IPS DF 19.7 (cell line): Measurements from ENCODE around the gene TMEM11.
"Not testable (repeated sequence)": the region's sequence is repeated elsewhere in the genome, so short reads cannot be mapped to it uniquely, and the experiment has no call there.

Experiments used
- DNase-seq: peaks from one replicate; pipeline ENCODE4 v3.0.0-alpha.2; 2013; ENCODE audit warnings: low read depth, low spot score

The TMEM11 gene

DNA sequence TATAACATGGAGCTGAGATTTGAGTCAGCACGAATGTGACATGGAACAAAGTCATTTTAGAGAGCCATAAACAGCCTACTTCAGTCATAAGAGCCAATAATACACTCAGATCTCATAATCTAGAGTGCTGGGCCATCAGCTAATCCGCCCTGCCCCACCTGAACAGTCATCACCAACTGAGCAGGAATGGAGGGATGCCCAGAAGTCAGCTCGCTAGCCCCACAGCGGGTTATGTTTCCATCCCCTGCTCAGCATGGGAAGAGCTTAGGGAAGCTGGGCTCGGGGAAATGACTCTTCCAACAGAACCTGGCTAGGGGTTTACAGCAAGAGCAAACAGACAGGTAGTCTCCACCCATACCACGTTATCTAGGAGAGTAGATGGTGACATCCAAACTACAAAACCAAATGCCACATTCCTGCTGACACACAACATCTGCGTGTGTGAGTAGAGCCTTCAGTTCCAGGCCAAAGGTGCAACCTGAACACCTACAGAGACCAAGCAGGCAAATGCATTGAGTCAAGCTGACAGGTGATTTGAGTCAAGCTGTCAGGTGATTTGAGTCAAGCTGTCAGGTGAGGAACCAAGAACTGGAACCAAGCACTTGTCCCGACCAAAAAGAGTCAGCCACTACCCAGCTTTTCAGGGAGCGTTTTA is 2.0 kb downstream of the TMEM11 start:
- no peak for DNase-seq

DNA sequence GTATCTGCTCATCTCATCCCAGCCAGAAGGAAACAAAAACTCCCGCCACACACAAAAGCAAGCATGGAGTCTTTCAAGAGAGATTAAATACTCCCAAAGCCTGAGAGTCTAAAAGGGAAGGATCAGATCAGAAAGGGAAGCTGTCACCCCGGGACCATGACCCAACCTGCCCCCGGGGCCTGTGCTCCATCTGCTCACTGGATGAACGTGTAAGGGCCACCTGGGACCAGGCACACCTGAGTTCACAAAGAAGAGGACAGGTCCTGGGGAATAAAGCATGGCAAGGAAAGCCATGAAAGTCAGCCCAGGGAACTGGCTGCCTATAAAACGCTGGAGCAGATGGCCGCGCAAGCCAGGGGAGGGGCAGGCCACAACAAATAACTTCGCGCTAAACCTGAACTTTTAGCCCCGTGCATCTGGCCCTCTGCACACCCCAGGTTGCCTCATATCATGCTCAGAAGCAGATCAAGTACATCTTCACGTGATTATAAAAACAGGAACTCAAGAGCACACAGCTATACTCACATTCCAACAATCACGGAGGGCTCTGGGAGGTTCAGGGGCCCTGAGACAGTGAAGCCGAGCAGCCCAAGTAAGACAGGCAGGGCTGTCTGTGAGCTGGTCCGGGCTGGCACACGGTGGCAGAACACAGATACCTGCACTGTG is 3.4 kb downstream of the TMEM11 start:
- DNase-seq, result no peak

DNA sequence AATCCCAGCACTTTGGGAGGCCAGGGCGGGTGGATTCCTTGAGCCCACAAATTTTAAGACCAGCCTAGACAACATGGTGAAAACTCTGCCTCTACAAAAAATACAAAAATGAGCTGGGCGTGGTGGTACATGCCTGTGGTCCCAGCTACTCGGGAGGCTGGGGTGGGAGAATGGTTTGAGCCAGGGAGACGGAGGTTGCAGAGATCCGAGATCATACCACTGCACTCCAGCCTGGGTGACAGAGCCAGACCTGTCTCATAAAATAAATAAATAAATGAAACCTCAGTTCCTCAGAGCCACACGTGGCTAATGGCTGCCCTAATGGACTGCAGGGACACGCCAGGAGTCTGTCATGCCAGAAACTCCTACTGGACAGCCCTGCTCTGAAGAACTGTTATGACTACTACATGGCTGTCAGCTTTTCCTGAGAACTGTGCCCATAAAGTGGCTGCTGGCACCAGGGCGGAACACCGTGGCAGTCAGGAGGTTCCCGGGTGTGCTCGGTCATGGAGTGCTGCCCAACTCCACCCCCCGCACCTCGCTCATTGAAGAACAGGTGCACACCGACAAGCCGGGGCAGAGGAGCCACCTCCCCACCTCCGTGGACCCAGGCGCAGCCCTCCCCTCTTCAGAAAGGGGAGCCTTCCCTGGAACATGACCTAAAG is 4.3 kb downstream of the TMEM11 start:
- no peak for DNase-seq

DNA sequence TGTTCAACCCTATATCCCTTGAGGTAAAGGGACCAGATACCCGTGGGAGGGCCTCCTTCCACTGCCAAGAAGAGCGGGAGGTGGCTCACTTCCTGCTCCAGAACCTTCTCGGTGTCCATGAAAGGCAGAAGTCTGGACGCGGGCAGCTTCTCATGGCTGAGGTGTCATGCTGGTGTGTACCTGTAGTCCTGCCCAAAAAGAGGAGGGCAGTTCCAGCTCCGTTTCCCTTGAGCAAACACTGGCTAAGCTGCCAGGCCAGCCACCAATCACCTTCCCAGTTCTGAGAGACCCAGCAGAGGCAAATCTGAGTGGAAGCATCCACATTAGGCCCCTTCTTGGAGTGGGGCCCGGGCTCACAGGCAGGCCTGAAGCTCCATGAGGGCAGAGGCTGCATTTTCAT is 5.6 kb downstream of the TMEM11 start:
- no peak for DNase-seq

DNA sequence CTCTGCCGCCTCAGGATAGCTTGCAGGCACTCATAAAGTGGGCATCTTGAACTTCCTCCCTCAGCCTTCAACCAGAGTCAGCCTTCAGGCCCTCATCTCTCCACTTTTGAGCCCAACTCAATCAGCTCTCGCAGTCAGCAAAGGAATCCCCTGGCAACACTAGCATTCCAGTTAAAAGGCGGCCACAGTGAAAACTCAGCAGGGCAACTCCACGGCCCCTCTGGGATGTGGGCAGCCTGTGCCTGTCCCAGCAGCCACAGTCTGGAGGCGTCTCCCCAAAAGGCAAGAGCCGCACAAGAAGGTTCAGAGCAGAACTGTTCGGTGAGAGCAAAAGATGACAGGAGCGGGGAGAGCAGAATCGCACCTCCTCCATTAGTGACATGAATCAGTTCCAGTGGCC is 9.0 kb downstream of the TMEM11 start:
- no peak for DNase-seq

DNA sequence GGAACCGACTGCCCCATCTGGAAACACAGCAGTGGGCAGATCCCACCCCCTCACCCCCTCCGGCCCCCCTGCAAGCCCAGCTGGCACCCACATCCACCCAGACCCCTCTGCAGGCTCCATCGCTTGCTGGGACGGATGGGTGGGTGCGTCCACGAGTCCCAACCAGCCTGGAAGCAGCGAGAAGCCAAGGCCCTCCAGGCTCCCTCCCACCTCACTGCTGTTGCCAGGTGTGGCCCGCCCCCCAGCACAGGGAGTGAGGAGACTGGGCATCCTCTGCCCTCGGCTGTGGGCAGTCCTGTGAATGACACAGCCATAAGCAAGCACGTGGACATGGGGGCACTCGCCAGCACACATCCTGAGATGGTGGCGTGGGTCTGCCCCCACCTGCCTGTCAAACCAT is 11.4 kb downstream of the TMEM11 start:
- no peak for DNase-seq

DNA sequence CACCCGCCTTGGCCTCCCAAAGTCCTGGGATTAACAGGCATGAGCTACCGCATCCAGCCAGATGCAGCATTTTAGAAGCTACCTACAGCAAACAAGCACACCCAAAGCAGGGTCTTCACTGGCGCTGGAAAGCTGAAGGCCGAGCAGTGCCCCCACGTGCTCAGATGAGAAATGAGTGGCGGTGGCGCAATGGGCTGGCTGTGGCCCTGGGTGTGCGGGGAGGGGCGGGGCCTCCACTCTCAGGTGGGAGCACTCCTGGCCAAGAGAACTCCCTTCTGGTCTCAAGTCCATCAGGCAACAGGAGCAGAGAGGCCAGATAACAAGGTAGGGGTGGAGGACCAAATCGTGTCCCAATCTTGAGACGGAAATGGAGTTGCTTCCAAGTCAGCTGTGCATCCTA is 12.1 kb downstream of the TMEM11 start:
- no peak for DNase-seq

DNA sequence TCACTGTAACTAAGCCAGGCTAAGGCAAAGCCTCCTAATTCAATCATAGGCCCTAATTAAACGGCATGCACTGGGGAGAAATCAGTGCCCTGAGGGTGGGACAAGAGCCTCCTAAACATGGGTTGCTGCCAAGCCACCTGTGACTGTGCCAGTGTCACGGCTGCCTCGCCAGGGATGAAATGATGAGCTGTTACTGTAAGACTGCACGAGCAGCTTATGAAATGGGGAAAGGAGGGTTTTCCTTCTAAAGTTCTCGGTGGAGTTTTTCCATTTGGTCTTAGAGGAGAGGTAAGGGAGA is 12.7 kb downstream of the TMEM11 start:
- no peak for DNase-seq

DNA sequence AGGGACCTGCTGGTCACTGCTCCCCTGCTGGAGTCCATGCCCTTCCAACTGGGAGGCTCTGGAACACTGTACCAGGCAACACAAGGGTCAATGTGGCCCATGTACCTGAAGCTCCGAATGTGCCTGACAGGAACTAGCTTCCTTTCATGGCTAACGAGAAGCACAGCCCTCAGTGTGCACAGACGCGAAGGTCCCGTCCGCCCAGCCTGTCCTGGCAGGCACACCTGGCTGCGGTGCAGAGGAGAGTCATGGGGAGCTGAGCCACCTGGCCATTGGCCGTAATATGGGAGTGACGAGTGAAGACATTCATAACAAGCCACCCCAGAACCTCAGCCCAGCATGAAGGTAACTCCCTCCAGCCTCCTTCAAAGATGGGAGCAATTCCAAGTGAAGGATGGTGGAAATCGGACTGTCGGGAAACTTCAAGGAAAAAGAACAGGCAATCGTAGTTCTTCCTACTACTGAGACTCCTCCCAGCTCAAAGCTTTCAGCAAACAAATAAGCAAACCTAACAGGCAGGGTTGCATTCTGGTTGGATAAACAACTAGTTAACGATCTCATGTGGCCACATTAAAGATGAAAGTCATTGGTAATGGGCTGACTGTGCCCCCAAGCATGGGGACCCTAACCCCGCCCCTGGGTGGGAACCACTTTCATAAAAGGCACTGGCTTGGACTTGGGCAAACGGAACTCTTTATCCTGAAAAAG is 13.2 kb downstream of the TMEM11 start:
- DNase-seq, result no peak

DNA sequence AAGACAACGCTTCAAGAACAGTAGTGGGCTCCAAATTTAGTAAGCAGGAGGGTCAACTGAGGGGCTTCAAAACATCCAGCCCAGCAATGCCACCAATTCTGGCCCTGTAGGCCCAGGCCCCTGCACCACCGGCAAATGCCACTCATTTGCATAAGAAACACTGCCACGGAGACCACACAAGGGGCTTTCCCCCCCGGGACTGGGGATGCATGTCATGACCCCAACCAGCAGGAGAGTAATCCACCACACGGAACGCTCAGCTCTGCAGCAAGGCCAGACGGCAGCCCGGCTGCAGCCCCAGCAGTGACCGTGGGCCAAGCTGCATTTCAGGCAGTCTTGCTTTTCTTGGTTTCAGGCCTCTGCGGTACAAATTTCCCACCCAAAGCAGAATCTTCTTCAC is 14.1 kb downstream of the TMEM11 start:
- DNase-seq, result no peak

DNA sequence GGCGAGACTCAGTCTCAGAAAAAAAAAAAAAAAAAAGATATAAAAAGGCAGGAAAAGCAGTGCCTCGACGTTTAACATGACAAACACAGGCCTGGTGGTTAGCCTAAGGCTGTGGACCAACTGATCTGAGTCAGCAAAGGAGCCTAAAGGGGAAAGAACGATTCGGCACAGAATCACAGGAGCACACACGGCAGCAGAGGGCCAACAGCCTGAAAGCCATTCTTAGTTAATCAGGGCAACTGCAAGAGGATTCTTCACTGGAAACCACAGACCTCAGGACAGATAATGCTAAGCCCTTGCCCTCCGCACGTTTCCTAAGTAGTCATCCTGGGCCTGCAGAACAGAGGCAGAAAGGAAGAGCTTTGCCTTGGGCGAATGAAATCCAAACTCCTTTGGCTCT is 14.7 kb downstream of the TMEM11 start:
- DNase-seq, result no peak

DNA sequence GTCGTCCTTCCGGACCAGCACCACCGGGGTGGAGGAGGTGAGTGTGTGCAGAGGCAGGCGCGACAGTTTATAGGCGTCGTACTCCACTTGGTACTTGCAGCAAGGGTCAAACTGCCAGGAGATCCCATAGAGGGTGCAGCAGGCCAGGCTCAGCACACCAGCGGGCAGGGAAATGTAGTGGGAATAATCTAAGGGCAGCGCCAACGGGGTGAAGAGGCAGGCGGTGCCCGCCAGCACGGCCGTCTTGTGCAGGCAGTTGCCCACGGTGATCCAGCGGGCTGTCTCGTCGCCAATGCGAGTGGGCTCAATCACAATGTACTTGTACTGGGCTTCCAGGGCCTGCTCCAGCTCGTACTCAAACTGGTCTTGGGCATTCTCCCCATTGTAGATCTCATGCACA is 15.6 kb downstream of the TMEM11 start:
- no peak for DNase-seq

DNA sequence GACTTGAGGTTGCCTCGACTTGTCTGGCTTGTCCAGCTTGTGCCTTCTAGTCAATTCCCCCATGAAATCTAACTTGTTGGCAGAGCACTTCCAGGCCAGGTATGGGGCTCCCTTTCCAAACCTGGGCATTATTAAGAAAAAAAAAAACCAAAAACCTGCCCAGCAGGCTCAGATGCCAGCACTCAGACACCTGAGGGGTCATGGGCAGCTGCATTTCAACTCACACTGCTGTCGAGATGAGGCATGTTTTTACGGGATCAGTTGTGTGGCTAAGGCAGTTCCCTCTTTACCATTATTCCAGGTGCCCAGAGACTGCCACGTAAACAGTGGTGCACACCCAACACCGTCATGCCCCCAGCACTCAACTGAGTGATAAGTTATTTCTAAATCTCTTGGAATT is 17.8 kb downstream of the TMEM11 start:
- no peak for DNase-seq

DNA sequence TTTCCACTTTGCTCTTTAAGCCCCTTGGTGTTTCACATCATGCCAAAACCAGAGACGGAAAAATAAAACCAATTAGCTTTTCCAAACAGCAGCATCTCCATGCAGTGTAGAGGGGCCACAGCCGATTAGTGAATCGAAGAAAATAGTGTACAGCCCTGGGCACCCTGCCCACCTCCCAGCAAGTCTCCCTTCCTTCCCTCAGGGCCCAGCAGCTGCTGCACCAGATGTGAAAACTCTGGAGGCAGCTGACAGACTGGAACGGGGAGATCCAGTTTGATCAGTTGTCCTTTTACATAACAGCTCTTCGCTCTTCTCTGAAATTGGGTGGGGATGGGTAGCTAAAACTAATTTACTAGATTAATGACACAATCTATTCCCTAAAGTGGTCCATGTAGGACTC is 19.3 kb downstream of the TMEM11 start:
- DNase-seq, result no peak

DNA sequence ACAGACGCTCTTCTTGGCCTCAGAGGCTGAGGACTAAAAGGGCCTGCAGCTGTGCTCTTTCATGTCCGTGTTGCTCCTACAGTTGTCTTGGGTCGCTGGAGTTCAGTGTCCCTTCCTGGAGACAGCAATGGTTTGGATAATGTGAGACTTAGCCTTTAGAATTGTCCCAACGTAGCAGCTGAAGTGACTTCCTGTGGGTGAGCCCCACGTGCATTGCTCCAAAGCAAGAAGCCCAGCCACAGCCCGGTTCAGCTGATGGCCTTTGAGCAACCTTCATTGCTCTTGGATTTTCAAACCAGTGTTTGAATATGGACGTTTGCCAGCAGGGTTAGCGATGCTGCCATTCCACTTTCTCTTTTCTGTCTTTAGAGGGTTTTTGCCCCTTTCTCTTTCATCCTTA is 19.7 kb downstream of the TMEM11 start:
- DNase-seq, result no peak

DNA sequence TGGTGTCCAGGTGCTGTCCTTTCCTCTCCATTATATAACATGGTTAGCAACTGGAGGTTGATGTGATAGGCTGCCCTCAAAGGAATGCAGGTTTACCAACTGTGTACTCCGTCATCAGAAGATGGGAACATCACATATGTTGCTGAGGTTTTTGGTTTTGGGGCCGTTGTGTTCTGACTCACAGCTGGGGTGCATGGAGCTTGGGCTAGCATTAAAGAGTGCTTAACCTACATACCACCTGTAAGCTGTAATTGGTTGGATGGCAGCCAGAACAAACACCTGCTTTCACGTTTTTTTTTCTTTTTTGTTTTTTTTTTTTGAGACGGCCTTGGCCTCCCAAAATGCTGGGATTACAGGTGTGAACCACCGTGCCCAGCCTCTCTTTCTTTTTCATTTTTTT is 20.9 kb downstream of the TMEM11 start:
- DNase-seq, result no peak

DNA sequence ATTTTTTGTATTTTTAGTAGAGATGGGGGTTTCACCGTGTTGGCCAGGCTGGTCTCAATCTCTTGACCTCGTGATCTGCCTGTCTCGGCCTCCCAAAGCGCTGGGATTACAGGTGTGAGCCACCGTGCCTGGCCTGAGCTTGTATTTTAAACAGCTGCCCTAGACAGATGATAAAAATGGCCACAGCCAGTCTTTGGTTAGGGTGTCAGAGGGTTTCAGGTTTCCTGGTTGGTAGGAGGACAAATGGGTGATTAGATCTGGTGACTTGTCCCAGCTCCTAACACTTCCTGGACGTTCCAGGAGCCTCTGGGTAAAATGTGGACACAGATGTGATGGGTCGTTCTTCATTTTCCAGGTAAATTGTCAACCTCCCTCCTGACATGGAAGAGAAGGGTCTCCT is 21.5 kb downstream of the TMEM11 start:
- not testable (repeated sequence) for DNase-seq

DNA sequence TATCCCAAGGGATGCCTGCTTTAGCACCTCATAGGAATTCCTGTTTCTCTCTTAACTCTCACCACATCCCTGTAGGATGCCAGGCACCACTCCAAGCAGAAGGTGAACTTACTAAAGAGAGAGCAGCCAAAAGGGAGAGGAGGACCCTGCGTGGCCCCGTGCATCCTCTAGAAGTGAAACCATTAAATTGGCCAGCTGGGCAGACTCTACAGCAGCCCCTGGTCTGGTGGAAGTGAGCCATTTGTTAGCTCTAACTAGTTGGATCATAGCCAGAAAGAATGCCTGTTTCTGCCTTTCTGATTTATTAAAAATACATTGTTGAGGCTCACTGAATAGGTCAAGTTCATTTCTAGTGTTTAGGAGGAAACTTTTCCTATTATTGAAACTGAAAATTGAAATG is 22.3 kb downstream of the TMEM11 start:
- no peak for DNase-seq

DNA sequence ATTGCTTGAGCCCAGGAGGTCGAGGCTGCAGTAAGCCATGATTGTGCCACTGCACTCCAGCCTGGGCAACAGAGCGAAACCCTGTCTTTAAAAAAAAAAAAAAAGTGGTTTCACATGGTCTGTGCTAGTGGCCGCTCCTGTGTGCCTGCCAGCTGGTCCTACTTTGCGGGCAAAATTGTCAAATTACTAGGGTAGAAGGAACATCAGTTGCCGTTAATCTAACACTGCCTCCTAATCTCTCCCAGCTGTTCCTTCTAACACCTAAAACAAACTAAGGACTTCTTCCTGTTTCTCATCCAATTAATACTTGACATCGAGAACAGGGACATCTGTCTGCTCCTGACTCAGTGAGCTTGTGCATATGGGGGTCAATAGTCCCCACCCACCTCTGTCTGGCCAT is 23.9 kb downstream of the TMEM11 start:
- DNase-seq, result no peak

DNA sequence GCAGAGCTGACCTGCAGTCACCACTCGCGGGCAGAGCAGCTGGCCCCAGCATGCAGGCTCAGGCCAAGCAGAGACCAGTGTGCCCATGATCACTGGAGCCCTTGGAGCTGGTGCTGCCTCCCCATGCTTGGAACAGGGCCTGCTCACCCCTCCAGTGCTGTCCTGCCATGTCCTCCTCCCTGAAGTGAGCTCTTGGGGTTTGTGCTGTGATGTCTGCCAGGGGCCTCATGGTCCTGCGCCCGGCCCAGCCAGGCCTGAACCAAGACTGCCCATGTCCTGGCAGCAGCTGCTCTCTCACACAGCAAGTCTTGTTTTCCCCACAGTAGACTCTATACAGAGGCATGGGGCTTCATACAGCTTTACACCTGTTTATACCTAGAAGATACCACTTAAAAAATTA is 24.6 kb downstream of the TMEM11 start:
- DNase-seq, result no peak

DNA sequence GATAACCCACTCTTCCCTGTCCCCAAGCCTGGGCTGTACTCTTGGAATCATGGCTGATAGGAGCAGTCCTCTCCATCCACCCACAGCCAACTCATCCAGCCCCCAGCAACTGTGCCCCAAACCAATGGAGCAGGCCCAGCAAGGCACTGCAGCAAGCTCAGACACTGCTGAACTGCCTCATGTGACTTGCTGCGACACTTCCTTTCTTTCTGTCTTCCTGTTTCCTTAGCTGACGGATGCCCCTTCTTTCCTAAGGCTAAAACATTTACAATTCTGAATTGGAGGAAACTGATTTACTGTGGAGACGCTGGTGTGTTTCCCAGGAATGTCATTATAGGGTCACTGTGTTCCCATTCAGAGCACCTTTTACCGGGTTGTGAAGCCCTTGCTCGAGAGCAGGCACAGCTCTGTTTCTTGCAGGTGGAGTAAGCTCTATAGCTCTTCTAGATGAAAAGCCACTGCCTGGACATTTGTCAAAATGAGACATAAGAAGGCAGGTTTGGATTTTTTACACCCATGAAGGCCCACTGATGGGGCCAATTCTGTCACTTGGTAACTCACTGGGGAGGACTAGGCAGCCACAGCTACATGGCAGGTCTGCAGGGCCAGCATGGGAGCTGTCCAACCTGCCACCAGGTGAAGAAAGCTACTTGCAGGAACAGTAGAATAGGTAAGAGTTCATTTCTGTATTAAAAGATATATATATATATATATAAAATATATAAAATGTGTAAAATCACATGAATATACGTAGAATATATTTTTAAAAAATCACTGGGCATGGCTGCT is 27.4 kb downstream of the TMEM11 start:
- DNase-seq, result no peak

DNA sequence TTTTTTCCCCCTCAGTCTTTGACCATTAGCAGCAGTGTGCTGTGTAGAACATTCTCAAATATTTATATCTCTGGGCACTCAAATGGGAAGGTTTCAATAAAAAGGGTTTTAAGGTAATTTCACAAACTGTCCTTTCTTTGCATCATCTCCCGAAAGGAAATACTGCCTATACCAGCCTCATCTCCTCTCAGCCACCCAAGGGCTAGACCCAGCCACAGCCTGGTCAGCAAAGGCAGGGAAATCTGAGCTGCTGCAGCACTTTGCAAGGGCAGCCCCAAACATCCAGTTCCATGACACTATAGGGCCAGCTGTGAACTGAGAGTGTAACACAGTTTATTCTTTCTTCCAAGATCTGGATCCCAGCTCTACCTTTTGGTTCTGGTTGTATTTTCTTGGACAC is 28.9 kb downstream of the TMEM11 start:
- DNase-seq, result no peak
